Stimulated activated CD8-positive, alpha-beta memory T cell treated with anti-CD3 and anti-CD28 coated beads, Interleukin-4, amount 100 ng/mL, for 1 hour (primary cell): ENCODE data around the gene FHOD1.

Source experiments
- DNase-seq, 2 donors: peaks; one replicate each; pipeline ENCODE4 v3.0.0-alpha.2; 2020; ENCODE audit warnings: low read depth in 2 of 2, low spot score in 1 of 2

Gene FHOD1

DNA sequence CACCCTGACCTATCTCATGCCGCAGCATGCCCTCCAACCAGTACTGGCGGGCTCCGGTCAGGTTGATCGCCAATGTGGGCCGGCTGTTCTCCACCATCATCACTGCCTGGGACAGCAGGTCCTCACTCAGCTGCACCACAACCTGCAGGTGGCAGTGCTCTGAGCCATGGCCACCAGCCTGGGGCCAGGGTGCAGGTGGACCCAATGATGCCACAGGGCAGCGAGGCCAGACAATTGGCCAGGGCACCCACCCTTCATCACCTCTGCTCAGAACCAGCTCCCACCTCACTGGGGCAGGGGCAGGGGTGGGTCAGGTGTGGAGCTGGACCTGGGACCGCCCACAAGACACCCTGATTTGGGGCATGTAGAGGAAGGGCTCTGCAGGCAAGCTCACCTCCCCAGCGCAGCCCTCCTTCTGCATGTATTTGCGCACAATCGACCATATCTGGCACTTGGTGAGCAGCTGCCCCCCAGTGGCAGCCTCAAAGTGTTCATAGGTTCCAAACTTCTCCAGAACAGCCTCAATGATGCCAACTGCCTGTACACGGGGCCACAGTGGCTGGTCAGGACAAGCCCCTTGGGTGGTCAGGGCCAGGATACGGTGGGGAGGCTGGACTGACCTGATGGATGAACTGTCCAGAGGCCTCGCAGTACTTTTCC is 67.7 kb downstream of the FHOD1 start:
- no peak for DNase-seq
